Femur (tissue), 1 donor: ENCODE data around the gene SWSAP1.
"Not testable (repeated sequence)": the region's sequence is repeated elsewhere in the genome, so short reads cannot be mapped to it uniquely, and the experiment has no call there.

ENCODE experiments used
- DNase-seq: peaks from one replicate; pipeline ENCODE4 v3.0.0-alpha.2; 2017

The SWSAP1 gene, protein sequence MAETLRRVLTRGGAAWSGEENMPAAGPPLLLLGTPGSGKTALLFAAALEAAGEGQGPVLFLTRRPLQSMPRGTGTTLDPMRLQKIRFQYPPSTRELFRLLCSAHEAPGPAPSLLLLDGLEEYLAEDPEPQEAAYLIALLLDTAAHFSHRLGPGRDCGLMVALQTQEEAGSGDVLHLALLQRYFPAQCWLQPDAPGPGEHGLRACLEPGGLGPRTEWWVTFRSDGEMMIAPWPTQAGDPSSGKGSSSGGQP

DNA sequence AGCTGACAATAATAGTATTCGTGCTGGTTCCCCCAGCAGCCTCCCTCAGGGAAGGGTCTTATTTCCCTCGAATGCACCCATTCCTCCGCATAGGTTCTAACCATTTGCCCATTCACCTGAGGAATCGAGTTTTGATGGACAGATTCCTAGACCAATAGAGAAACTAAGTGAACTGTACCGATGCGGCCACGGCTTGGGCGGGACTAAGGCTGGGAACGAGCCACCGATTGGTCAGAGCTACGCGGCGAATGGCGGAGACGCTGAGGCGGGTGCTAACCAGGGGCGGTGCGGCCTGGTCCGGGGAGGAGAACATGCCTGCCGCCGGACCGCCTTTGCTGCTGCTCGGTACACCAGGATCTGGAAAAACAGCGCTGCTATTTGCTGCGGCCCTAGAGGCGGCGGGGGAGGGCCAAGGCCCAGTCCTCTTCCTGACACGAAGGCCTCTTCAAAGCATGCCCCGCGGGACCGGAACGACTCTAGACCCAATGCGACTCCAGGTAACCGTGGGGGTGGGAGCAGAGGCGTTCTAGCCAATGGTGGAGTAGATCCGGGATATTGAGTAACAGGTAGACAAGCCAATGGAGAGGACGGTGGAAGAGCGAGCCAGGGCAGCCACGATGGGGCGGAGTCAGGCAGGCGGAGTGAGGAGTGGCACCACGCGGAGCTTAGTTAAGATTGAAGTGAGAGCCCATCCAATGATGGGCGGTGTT lies at the start of gene SWSAP1:
TSS of gene SWSAP1 (plus strand) at position 234 of the 710 bp plus-strand sequence. CDS start at position 249, 15 bp downstream.
- DNase-seq: peak; percentile 99

DNA sequence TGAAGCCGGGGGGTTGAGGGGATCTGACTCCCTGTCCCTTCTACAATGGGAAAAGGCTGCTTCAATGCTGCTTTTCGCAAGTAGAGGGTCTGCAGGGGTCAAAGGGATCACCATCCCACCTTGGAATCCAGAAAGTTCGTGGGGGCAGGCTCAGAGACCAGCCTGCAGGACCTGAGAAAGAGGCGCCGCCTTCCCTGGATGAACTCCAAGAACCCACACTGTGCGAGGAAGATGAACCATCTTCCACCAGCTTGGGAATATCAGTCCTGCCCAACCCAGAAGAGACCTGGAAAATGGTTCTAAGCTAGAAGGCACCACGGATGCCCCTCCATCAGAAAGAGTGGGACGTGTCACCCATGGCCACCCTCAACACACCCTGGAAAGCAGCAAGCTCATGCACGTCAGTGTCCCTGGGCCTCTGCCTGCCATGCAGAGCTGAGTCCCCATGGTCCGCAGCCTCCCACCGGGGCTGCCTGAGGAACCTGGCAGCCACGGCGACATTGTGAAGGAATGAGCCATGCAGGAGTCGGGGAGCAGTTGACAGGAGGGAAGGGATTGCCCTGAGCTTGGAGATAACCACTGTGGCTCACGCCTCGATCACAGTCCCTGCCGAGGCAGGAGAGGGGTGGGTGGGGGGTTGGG lies 49.6 kb upstream of the SWSAP1 start:
- no peak for DNase-seq

DNA sequence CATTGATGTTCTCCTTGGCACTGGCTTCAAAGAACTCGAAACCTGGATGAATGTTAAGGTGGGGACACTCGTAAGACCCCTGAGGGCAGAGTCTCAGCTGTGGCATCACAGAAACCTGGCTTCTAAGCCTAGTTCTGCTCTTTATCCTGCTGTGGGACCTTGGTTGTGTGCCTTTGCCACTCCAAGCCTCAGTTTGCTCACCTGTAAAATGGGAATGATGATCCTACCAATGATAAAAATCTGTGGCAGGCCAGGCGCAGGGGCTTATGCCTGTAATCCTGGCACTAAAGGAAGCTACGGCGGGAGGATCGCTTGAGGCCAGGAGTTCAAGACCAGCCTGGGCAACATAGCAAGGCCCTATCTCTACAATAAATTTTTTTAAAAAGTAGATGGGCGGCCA lies 48.9 kb upstream of the SWSAP1 start:
- no peak for DNase-seq

DNA sequence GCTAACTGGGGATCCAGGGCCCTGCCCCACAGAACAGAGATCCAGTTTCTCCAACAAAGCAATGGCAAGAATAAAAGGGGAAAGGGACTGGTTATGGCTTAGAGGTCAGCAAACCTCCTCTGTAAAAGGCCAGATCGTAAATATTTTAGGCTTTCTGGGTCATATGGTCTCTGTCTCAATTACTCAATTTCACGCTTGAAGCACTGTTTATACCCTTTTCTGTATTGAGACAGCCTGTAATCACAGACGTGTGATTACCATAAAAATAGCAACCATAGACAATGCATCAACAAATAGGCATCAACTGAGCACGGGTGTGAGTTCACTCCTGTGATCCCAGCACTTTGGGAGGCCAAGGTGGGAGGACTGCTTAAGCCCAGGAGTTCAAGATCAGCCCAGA lies 44.3 kb upstream of the SWSAP1 start:
- DNase-seq: no peak

DNA sequence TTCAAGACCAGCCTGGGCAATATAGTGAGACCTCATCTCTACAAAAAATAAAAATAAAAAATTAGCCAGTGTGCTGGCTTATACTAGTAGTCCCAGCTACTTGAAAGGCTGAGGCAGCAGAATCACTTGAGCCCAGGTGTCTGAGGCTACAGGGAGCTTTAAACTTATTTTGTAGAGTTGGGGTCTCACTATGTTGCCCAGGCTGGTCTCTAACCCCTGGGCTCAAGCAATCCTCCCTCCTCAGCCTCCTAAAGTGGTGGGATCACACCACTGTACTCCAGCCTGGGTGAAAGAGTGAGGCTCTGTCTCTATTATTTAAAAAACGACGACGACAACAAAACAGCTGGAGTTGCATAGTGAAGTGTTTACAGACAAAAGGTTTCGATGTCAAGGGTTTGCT lies 43.0 kb upstream of the SWSAP1 start:
- DNase-seq: no peak

DNA sequence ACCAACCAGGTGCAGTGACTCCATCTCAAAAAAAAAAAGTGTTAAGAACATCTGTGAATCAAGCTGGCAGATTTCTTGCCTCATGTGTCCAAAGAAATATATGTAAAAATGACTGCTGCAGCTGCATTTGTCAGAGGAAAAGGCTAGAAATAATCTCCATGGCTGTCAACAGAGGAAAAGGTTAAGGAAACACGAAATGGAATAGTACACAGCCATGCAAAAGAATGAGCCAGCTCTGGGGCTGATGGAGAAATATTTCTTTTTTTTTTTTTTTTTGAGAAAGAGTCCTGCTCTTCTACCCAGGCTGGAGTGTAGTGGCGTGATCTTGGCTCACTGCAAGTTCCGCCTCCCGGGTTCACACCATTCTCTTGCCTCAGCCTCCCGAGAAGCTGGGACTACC lies 41.6 kb upstream of the SWSAP1 start:
- DNase-seq: no peak

DNA sequence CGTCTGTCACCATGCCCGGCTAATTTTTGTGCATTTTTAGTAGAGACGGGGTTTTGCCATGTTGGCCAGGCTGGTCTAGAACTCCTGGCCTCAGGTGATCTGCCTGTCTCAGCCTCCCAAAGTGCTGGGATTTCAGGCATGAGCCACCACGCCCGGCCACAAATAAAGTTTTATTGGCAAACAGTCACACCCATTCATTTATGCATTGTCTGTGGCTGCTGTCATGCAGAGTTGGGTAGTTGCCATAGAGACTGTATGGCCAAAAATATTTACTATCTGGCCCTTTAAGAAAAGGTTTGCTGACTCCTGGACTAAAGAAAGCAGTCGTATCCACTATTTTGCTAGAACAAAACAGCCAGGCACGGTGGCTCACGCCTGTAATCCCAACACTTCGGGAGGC lies 40.6 kb upstream of the SWSAP1 start:
- DNase-seq: not testable (repeated sequence)

DNA sequence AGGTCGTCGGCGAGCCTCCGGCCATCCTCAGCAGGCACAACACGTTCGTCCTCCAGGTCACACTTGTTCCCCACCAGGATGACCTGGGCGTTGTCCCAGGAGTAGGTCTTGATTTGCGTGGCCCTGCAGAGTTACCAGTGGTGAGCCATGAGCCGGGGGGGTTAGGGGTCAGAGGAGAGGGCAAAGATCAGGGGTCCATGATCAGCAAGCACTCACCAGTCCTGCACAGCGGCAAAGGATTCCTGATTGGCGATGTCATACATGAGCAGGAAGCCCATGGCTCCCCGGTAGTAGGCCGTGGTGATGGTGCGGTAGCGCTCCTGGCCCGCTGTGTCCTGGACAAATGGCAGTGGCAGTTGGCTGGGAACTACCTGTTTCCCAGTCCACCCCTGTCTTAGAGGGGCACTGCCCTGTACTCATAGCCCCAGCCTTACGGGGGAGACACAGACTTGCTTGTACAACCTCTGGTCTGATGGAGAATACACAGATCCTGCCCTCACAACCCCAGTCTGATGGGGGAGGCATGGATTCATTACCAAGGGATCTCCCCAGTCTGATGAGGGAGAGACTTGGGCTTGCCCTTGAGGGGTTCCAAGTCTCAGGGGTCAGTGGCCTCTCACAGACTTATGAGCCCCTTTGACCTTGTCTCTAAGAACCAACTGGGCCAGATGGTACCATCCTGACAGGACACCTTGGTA lies 38.9 kb upstream of the SWSAP1 start:
- DNase-seq: no peak

DNA sequence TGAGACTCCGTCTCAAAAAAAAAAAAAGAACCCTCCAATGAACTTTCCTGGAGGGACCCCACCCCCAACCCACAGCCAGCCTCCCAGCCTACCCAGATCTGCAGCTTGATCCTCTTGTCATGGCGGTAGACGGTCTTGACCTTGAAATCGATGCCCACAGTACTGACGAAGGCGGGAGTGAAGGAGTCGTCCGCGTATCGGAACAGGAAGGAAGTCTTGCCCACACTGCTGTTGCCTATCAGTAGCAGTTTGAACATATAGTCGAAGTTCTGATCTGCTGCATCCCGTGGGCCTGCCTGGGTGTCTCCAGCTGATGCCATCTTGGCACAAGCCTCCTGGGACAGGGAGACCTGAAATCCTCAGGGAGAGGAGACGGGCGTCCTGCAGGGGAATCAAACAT lies 37.4 kb upstream of the SWSAP1 start:
- no peak for DNase-seq

DNA sequence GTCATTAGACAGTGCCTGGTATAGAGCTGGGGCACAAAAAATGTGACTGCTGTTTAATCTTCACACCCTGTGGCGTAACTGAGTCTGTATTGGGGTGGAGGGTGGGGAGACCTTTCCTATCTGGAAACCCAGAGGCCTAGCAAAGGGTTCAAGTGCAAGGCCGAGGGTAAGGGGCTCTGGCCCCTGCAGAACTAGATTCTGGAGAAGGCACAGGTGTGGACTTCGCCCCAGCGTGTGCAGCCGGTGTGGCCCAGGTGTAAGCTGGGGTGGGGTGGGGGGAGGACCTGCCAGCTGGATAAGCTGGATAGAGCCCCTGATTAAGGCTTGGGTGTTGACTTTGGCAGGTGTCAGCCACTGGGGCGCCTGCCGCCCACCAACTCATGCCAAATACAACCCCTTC lies 36.3 kb upstream of the SWSAP1 start:
- DNase-seq: no peak

DNA sequence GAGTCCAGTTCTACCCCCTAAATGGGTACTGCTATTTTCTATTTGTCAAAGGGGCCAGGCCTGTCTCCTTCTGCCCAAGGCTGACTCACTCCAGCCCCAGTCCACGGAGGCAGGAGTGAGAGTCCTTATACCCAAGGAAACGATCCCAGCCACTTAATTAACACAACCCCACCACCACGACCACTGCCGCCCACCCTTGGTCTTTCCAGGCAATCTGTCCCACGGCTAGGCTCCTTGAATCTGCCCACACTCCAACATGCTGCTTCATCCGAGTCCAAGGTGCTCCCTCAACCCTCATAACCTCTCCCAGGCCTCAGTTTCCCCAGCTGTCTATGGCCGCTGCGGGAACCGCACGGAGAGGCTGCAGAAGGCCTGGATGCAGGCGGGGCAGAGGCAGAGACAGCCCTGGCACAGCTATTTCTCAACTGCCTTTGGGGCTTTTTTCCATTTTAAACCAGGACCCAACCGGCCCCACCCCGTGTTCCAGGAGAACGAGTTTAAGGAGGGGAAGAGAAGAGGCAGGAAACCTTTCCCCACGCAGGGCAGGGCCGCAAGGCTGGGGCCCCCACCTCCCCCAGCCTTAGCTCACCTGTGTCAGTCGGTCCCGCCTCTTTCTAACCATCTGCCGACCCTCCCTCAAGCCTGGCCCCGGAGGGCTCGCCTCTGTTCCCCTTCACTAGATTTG lies 35.8 kb upstream of the SWSAP1 start:
- peak; percentile 24 for DNase-seq

DNA sequence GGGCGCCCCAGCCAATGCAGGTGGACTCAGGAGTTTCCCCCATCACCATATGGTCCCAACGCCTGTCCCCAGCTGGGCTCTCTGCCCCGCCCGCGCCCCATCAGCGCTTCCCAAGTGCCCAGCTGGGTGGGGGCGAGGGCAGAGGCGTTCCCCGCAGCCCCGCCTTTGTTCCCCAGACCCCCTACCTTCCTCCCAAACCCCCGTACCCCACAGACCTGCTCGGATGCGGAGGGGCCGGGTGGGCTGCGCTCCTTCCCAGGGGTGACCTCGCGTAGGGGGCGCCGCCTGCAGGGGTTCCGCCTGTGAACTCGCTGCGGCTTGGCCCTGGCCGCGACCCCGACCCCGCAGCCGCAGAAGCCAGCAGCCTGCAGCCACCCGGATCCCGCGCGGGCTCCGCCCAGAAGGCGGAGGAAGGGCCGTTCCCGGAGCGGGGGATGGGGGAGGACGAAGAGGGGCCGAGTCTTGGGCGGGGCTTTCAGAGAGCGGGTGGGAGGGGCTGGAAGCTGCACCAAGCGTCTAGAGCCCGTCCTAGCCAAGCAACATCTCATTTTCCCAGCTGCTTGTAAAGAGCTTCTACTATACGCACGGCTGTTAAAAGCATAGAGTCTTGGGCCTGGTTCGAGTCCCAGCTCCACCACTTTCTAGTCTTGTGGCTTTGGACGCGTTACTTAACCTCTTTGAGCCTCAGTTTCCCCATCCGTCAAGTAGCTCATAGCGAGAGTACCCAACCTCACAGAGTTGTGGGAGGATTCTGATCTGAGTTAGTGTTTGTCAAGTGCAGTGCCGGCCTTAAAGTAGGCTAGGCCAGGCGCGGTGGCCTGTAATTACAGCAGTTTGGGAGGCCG lies 35.0 kb upstream of the SWSAP1 start, which contains the start of gene RAB3D:
TSS of gene RAB3D (minus strand) at position 404 of the 845 bp plus-strand sequence. CDS start 2,258 bp downstream, outside the sequence.
- DNase-seq: peak; percentile 96

DNA sequence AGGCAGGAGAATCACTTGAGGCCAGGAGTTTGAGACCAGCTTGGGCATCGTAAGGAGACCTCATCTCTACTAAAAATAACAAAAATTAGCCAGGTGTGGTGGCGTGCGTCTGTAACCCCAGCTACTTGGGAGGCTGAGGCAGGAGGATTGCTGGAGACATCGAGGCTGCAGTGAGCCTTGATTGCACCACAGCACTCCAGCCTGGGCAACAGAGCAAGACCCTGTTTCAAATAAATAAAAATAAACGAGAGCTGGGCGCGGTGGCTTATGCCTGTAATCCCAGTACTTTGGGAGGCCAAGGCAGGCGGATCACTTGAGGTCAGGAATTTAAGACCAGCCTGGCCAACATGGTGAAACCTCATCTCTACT lies 34.4 kb upstream of the SWSAP1 start:
- DNase-seq: not testable (repeated sequence)

DNA sequence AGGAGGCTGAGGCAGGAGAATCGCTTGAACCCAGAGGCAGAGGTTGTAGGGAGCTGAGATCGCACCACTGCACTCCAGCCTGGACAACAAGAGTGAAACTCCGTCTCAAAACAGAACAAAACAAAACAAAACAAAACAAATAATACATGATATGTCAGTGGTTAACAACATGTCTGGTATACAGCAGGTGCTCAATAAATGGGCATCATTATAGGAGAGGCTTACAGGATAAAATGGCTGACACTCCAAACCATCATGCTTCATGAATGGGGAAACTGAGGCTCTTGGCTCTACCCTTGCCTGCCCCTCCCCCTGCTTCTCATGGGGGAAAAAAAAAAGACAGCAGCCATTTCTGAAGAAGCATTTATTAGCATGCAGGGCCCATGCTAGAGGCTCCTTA lies 32.0 kb upstream of the SWSAP1 start:
- no peak for DNase-seq

DNA sequence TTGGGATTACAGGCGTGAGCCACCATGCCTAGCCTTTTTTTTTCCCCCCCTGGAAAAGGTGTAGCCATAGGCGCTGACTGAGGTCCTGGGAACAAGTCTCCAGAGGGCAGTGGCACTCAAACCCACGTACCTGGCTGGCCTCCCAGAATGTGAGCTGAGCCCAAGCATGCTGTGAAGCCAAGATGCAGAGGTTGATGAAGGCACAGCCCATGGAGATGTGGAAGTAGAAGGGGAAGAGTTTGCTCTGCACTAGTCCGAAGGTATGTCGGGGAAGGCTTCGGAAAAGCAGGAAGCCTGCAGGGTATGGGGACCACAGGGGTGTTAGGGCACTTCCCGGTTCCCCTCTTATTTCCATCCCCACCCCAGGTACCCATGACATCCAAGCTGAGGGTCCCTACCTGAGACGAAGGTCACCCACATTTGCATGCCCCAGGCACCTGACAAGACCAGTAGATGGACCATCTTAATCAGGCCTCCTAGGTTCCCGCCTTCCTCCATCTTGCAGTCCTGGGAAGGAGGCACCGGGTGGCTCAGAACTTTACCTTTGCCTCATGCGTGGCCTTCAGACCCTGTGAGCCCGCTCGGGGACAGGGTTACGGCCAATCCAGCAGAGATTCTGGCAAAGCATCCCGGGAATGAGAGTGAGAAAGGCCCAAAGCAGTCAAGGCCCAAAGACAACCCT lies 29.2 kb upstream of the SWSAP1 start:
- DNase-seq: no peak

DNA sequence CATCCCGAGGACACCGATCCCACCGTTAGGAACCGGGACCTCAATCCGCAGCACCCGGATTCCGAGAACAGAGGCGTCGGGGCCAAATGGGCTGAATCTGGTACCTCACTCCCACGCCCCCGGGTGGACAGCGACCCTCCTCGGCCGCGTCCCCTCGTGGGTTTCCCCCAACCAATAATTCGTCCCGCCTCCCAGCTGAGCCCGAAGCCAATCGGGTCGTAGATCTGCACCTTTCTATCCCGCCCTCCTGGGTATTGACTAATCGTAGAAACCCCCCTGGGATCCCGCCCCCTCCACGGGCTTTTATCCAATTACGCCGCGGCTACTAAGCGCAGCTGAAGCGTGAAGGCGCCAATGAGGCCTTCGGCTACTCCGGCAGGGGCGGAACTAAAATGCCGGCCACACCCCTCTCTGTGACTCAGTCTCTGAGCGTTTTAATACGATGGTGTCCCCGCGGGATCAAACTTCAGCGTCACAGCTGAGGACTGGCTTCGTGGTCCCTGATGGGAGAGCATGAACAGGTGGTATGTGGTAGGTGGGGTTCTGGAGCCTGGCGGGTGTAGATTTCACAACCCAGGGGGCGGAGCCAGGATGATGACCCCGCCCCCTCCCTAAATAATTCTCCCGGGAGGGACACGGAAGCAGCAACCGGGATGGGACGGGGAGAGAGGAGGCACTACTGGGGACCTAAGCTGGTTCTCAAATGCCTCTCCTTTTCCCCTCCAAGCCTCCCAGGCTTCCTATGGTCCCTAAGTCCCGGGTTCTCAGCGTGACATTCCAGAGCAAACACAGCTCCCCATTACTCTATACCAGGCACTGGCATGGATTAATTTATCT lies 28.1 kb upstream of the SWSAP1 start, which contains the start of the genes CCDC159 and TMEM205:
TSS of gene CCDC159 (plus strand) at position 416 of the 837 bp plus-strand sequence. CDS start at position 504, 88 bp downstream.
TSS of gene TMEM205 (minus strand) at position 165 of the 837 bp plus-strand sequence. CDS start 649 bp downstream, outside the sequence.
- DNase-seq: peak; percentile 98

DNA sequence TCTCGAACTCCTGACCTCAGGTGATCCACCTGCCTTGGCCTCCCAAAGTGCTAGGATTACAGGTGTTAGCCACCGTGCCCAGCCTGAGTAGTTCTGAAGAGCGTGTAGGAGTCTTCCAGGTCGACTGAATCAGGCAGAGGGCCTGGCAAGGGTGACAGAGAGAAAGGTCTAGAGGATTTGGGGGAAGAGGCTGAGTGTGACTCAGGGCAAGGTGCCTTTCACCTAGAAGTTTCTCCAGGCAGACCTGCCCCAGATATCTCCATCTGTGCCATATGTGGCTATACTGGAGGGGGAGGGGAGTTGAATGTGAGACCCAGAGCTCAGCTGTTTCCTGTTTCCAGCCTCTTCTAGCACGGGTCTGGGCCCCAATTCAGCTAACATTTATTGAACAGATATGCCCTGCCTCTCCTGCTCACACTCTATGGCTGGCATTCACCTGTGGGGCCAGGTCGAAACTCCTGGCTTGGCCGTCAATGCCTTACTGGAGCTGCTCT lies 26.9 kb upstream of the SWSAP1 start:
- DNase-seq: no peak

DNA sequence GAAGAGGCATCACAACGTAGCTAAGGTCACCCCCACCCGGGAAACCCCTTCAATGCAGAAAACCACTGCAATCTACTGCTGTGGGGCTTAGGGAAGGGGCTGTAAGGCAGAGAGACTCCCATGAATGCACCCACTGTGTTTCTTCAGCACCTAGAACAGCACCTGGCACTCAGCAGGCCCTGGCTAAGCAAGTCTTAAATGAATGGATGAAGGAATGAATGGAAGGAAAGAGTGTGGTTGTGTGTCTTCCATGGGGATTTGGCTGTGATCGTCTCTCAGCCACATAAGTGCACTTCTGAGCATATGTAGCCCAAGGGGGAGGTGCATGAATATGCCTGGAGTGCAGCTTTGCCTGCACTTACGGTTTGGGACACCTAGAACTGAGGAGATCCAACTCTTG lies 25.3 kb upstream of the SWSAP1 start:
- DNase-seq: no peak

DNA sequence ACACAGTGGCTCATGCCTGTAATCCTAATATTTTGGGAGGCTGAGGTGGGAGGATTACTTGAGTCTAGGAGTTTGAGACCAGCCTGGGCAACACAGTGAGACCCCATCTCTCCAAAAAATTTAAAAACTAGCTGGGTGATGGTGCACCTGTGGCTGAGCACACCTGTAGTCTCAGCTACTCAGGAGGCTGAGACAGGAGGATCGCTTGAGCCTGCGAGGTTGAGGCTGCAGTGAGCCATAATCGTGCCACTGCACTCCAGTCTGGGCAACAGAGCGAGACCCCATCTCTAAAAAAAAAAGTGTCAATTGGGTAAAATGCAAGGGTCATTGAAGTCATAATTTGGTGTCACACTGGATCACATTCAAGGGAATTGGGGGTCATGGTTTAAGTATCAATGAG lies 20.4 kb upstream of the SWSAP1 start:
- DNase-seq: not testable (repeated sequence)
